K562 (cell line): Measurements from ENCODE around the gene SLC16A12. TPM values are rescaled to one million over a fixed set of nuclear protein-coding genes. Genes with fewer than 3 reads are reported as not detected.

Source experiments
- ATAC-seq: fragments of 200-7000 bp; cut with Tn5 transposase; 3 replicates; pipeline ENCODE4 v1.9.1; 2020; ENCODE audit warnings: moderate library complexity
- BruUV-seq: library from RNA; stranded (reverse); fragments of 400-500 nt; replicated peaks from 2 replicates; lab custom pipeline; 2021; lab: Mats Ljungman, UMichigan
- CTCF ChIA-PET: fragments of 300-600 bp; formaldehyde crosslinking; extraction: SDS; loops from one replicate; lab custom pipeline; 2021; ENCODE audit warnings: low intra/inter-chr PET ratio; lab: Yijun Ruan, JAX
- POLR2A ChIA-PET: fragments of 300-600, 350-650 bp; sonication (Branson Sonifier 250); formaldehyde crosslinking; extraction: SDS; loops from one replicate; lab custom pipeline; 2021; ENCODE audit warnings: antibody characterized with exemption, inconsistent platforms; lab: Yijun Ruan, JAX
- DNase-seq, 4 experiments: peaks; one replicate each; pipeline versions ENCODE4 v3.0.0 to v3.0.0-alpha.2; 2011 to 2018; ENCODE audit warnings: low spot score in 3 of 4, mixed read lengths in 3 of 4; ENCODE audit errors: extremely low read depth in 1 of 4
- FAIRE-seq: peaks from 2 replicates; lab custom pipeline; 2011; peaks lifted over from hg19 to GRCh38; lab: Jason Lieb, UNC
- H2AFZ ChIP-seq: 2 replicates; pipeline ENCODE4 v1.6.0; 2011; ENCODE audit warnings: low read depth, low read length, control low read depth, inconsistent platforms
- H3K27ac ChIP-seq: fragments of 200-600 bp; 3 replicates; pipeline ENCODE4 v1.8.0; 2011; ENCODE audit warnings: low read depth, mild to moderate bottlenecking, control low read depth, inconsistent platforms, low read length, moderate library complexity, mixed read lengths; ENCODE audit errors: extremely low read depth
- H3K27me3 ChIP-seq, 2 experiments: fragments of 300-600 bp in 1 of 2; 2 replicates in 1 of 2; 3 replicates in 1 of 2; pipeline versions ENCODE4 v1.6.0 to v1.8.0; 2011; ENCODE audit warnings: inconsistent platforms in 2 of 2, low read length in 2 of 2, mild to moderate bottlenecking in 1 of 2, mixed read lengths in 1 of 2, moderate library complexity in 1 of 2; ENCODE audit not compliant: control insufficient read depth in 2 of 2, insufficient read depth in 2 of 2
- H3K36me3 ChIP-seq: fragments of 300-600 bp; 3 replicates; pipeline ENCODE4 v1.8.0; 2011; ENCODE audit warnings: mild to moderate bottlenecking, low read length, inconsistent platforms; ENCODE audit not compliant: control insufficient read depth, insufficient read depth
- H3K4me1 ChIP-seq, 2 experiments: fragments of 200-600 bp in 1 of 2; replicated peaks in 1 of 2; 2 replicates in 1 of 2; 3 replicates in 1 of 2; pipeline versions ENCODE4 v1.5.1 to v1.8.0; 2011; ENCODE audit warnings: inconsistent platforms in 2 of 2, low read length in 2 of 2, mild to moderate bottlenecking in 1 of 2, mixed read lengths in 1 of 2, moderate library complexity in 1 of 2; ENCODE audit not compliant: control insufficient read depth in 2 of 2, insufficient read depth in 2 of 2
- H3K4me2 ChIP-seq: 2 replicates; pipeline ENCODE4 v1.6.1; 2011; ENCODE audit warnings: low read length, control low read depth, inconsistent platforms, mixed read lengths; ENCODE audit not compliant: insufficient read depth
- H3K4me3 ChIP-seq: fragments of 200-600 bp; sonication (generic), shearing (Covaris generic); 2 replicates; pipeline ENCODE4 v1.5.1; 2016; ENCODE audit warnings: control low read depth, inconsistent platforms
- H3K79me2 ChIP-seq: fragments of 200-600 bp; 3 replicates; pipeline ENCODE4 v1.8.0; 2011; ENCODE audit warnings: low read length, inconsistent platforms; ENCODE audit not compliant: control insufficient read depth, insufficient read depth
- H3K9ac ChIP-seq, 2 experiments: 2 replicates each; pipeline versions ENCODE4 v1.6.0 to v1.6.1; 2011; ENCODE audit warnings: low read depth in 2 of 2, low read length in 2 of 2, control low read depth in 1 of 2, inconsistent platforms in 1 of 2, mild to moderate bottlenecking in 1 of 2, mixed read lengths in 1 of 2; ENCODE audit not compliant: insufficient read depth in 1 of 2
- H3K9me1 ChIP-seq: one replicate; pipeline ENCODE4 v1.6.0; 2011; ENCODE audit warnings: inconsistent platforms, mild to moderate bottlenecking, low read length, moderate library complexity; ENCODE audit not compliant: control insufficient read depth, insufficient read depth
- H3K9me3 ChIP-seq: replicated peaks from 2 replicates; pipeline ENCODE4 v1.5.1; 2011; ENCODE audit warnings: low read depth, low read length, inconsistent platforms; ENCODE audit not compliant: control insufficient read depth, insufficient read depth
- H4K20me1 ChIP-seq: replicated peaks from 2 replicates; pipeline ENCODE4 v1.6.1; 2011; ENCODE audit warnings: low read length, inconsistent platforms, mixed read lengths; ENCODE audit not compliant: control insufficient read depth, insufficient read depth
- CBX2 ChIP-seq: fragments of 200-600 bp; sonication (generic); IDR thresholded peaks from one replicate; pipeline ENCODE4 v1.6.1; 2012; ENCODE audit warnings: mild to moderate bottlenecking, low read length, inconsistent platforms; ENCODE audit not compliant: insufficient read depth, poor library complexity, severe bottlenecking
- CHD1 ChIP-seq: fragments of 200-600 bp; sonication (generic); IDR thresholded peaks from one replicate; pipeline ENCODE4 v1.6.1; 2012; ENCODE audit warnings: mild to moderate bottlenecking, moderate library complexity, low read length, inconsistent platforms
- HDAC2 ChIP-seq: fragments of 450-650 bp; IDR thresholded peaks from 2 replicates; pipeline ENCODE4 v1.6.1; 2016; ENCODE audit warnings: mild to moderate bottlenecking
- ILK ChIP-seq: fragments of 450-650 bp; IDR thresholded peaks from 2 replicates; pipeline ENCODE4 v1.6.1; 2016; ENCODE audit warnings: missing genetic modification characterization, low read depth, mild to moderate bottlenecking, missing compliant biosample characterization, moderate library complexity, borderline replicate concordance
- NCOA6 ChIP-seq: fragments of 450-650 bp; IDR thresholded peaks from 2 replicates; pipeline ENCODE4 v1.6.1; 2017; ENCODE audit warnings: mild to moderate bottlenecking
- NFIC ChIP-seq: fragments of 450-650 bp; IDR thresholded peaks from 2 replicates; pipeline ENCODE4 v1.6.1; 2017; ENCODE audit warnings: mild to moderate bottlenecking, inconsistent platforms
- RBM15 ChIP-seq: fragments of 200-400 bp; formaldehyde crosslinking; IDR thresholded peaks from 2 replicates; pipeline ENCODE4 v1.6.1; 2018; ENCODE audit warnings: mild to moderate bottlenecking, low read length, moderate library complexity; ENCODE audit not compliant: insufficient read depth
- RFX5 ChIP-seq: IDR thresholded peaks from 2 replicates; pipeline ENCODE4 v1.6.1; 2011; ENCODE audit warnings: low read depth, mild to moderate bottlenecking, improper control_type of control experiment, low read length
- TCF7L2 ChIP-seq: fragments of 150-350 bp; IDR thresholded peaks from 2 replicates; pipeline ENCODE4 v1.6.1; 2016; ENCODE audit warnings: low read depth, mild to moderate bottlenecking, low read length, moderate library complexity
- TOE1 ChIP-seq, 2 experiments: fragments of 450-650 bp in 1 of 2; sonication (generic) in 1 of 2; formaldehyde crosslinking in 1 of 2; IDR thresholded peaks; 2 replicates each; pipeline versions ENCODE4 v1.7.1 to v1.8.0; 2016 to 2022; ENCODE audit warnings: borderline replicate concordance in 2 of 2, mild to moderate bottlenecking in 2 of 2, antibody characterized with exemption in 1 of 2, inconsistent platforms in 1 of 2, low read depth in 1 of 2, missing genetic modification reagents in 1 of 2, moderate library complexity in 1 of 2
- ZNF561 ChIP-seq: fragments of 450-650 bp; formaldehyde crosslinking; conservative IDR thresholded peaks from 2 replicates; pipeline ENCODE4 v1.4.0; 2020; ENCODE audit warnings: mild to moderate bottlenecking, moderate library complexity
- ZNF764 ChIP-seq: fragments of 250-450 bp; sonication (Bioruptor Pico); IDR thresholded peaks from 2 replicates; pipeline ENCODE4 v1.4.0; 2020; ENCODE audit warnings: low read depth, mild to moderate bottlenecking, moderate library complexity
- WGBS: fragments of 100-300 bp; shearing (Covaris generic); methylation state at CpG from one replicate; pipeline ENCODE4 v1.1.6; 2016; ENCODE audit warnings: low coverage, mixed read lengths; ENCODE audit not compliant: insufficient coverage; ENCODE audit errors: missing lambda C conversion rate; 5-methylcytosine and 5-hydroxymethylcytosine counted together
- in situ Hi-C: fragments of 300-500 bp; cut with MboI; formaldehyde crosslinking; loops from 4 replicates; pipeline ENCODE4 v1.15.0; 2018; ENCODE audit warnings: inconsistent platforms, mixed read lengths
- intact Hi-C: fragments of 100-400 bp; cut with micrococcal nuclease; formaldehyde crosslinking; loops from 2 replicates; pipeline ENCODE4 v1.14.2; 2022
- polyA plus RNA-seq, 8 experiments: library from polyadenylated mRNA; depleted of rRNA in 4 of 8; stranded (reverse) in 5 of 8; unstranded in 3 of 8; fragments of >200 nt; fragmentation: Nextera tagmentation in 2 of 8; fragmentation: Illumina TruSeq in 1 of 8; extraction: Ambion mirVana in 2 of 8; extraction: Trizol in 1 of 8; gene quantifications; 2 replicates each; pipeline versions ENCODE4 v1.2.1 to v1.2.3, GENCODE V29; 2011 to 2014; ENCODE audit warnings: inconsistent platforms in 1 of 8, missing spikeins in 1 of 8
- total RNA-seq, 7 experiments: library from RNA; depleted of rRNA in 6 of 7; stranded (reverse); fragments of >200 nt in 6 of 7; fragmentation: Illumina TruSeq in 2 of 7; extraction: Trizol in 2 of 7; gene quantifications; 2 replicates each; pipeline versions ENCODE4 v1.2.1 to v1.2.3, GENCODE V29; 2011 to 2021; ENCODE audit warnings: low replicate concordance in 1 of 7
- TF ChIP-seq, protein P1 (sequence below): fragments of 250-450 bp; sonication (Bioruptor Pico); IDR thresholded peaks from 2 replicates; pipeline ENCODE4 v1.5.1; 2021; ENCODE audit warnings: mild to moderate bottlenecking
- TF ChIP-seq, protein P2 (sequence below): fragments of 450-650 bp; IDR thresholded peaks from one replicate; pipeline ENCODE4 v1.6.1; 2018; ENCODE audit warnings: mild to moderate bottlenecking, moderate library complexity; ENCODE audit not compliant: partially characterized antibody
- TF ChIP-seq, protein P3 (sequence below): sonication (generic); formaldehyde crosslinking; IDR thresholded peaks from 2 replicates; pipeline ENCODE4 v1.8.0; 2022; ENCODE audit warnings: mild to moderate bottlenecking, missing genetic modification reagents
- TF ChIP-seq, protein P4 (sequence below): fragments of 250-450 bp; sonication (Bioruptor Pico); IDR thresholded peaks from 2 replicates; pipeline ENCODE4 v1.5.0; 2020; ENCODE audit warnings: mild to moderate bottlenecking, borderline replicate concordance

The SLC16A12 gene
- total and polyA plus RNA-seq, 9 of the 15 experiments (the other 6 are each of a cell fraction or from before 2014, with no cell fraction given) = not detected

DNA sequence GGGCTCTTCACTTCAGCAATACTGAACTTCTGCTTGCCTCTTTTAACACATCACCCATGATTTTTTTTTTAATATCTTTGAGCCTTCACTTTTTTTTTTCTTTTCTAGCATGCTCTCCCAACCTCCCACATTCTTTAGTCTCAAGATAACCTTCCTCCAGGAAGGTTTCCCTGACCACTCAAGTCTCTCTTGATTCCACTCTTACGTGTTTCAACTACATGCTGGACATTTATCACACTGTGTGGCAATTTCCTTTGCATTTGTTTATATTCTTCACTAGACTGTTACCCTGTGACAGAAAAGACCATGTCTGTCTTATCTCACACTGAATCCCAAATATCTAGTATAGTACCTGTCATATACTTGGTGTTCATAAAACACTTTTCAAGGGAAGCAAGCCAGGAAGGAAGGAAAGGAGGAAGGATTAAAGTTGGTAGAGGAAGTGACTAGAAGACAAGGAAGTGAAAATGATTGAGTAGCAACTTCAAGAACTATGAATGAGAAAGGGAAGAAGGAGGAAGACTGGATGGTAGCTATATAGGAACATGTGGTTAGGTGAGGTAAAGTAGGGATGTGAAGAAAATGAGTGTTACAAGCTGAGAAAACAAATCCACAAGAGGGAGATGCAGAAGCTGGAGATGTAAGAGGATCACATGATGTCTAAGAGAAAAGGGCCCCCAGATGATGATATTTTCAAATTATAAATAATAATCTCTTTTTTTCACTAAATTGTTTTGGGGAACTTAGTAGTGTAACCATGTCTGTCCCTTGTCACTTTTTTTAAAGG, 80.6 kb downstream of the SLC16A12 start:
- no peak for DNase-seq
- TF ChIP-seq, protein P1, sequence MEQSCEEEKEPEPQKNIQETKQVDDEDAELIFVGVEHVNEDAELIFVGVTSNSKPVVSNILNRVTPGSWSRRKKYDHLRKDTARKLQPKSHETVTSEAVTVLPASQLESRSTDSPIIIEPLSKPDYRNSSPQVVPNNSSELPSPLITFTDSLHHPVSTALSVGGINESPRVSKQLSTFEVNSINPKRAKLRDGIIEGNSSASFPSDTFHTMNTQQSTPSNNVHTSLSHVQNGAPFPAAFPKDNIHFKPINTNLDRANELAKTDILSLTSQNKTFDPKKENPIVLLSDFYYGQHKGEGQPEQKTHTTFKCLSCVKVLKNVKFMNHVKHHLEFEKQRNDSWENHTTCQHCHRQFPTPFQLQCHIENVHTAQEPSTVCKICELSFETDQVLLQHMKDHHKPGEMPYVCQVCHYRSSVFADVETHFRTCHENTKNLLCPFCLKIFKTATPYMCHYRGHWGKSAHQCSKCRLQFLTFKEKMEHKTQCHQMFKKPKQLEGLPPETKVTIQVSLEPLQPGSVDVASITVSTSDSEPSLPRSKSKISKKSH (CRISPR knock-in tag) = no peak
- no peak for TF ChIP-seq ZNF561 (CRISPR knock-in tag)
- no peak for TF ChIP-seq ZNF764 (CRISPR knock-in tag)
- TF ChIP-seq CBX2 = no peak
- TF ChIP-seq TCF7L2 = no peak
- TF ChIP-seq RBM15 = no peak
- TF ChIP-seq NCOA6 = no peak
- TF ChIP-seq TOE1 (IDR thresholded peaks at IDR 0.05; ENCODE audit: borderline replicate concordance) = no peak
- TF ChIP-seq TOE1 (CRISPR knock-in tag; IDR thresholded peaks at IDR 0.05; ENCODE audit: borderline replicate concordance, low read depth) = no peak
- TF ChIP-seq, protein P2, sequence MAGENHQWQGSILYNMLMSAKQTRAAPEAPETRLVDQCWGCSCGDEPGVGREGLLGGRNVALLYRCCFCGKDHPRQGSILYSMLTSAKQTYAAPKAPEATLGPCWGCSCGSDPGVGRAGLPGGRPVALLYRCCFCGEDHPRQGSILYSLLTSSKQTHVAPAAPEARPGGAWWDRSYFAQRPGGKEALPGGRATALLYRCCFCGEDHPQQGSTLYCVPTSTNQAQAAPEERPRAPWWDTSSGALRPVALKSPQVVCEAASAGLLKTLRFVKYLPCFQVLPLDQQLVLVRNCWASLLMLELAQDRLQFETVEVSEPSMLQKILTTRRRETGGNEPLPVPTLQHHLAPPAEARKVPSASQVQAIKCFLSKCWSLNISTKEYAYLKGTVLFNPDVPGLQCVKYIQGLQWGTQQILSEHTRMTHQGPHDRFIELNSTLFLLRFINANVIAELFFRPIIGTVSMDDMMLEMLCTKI = no peak
- TF ChIP-seq, protein P3, sequence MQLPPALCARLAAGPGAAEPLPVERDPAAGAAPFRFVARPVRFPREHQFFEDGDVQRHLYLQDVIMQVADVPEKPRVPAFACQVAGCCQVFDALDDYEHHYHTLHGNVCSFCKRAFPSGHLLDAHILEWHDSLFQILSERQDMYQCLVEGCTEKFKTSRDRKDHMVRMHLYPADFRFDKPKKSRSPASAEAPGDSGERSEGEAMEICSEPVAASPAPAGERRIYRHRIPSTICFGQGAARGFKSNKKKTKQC (CRISPR knock-in tag) = no peak
- TF ChIP-seq, protein P4, sequence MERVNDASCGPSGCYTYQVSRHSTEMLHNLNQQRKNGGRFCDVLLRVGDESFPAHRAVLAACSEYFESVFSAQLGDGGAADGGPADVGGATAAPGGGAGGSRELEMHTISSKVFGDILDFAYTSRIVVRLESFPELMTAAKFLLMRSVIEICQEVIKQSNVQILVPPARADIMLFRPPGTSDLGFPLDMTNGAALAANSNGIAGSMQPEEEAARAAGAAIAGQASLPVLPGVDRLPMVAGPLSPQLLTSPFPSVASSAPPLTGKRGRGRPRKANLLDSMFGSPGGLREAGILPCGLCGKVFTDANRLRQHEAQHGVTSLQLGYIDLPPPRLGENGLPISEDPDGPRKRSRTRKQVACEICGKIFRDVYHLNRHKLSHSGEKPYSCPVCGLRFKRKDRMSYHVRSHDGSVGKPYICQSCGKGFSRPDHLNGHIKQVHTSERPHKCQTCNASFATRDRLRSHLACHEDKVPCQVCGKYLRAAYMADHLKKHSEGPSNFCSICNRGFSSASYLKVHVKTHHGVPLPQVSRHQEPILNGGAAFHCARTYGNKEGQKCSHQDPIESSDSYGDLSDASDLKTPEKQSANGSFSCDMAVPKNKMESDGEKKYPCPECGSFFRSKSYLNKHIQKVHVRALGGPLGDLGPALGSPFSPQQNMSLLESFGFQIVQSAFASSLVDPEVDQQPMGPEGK (CRISPR knock-in tag) = no peak
- no peak for TF ChIP-seq RFX5
- TF ChIP-seq HDAC2 = no peak
- TF ChIP-seq ILK (tag) = no peak
- no peak for TF ChIP-seq CHD1
- TF ChIP-seq NFIC = no peak

More for the DNA sequence above, 80.6 kb downstream of the SLC16A12 start:
- Histone ChIP-seq H3K9me1 (no peaks in the 10 kb centered on the region), H3K9me3 (no peaks in the 10 kb centered on the region), H3K4me2 (no peak overlapping the region), H3K27ac (no peak overlapping the region), H3K4me3 (no peak overlapping the region), H4K20me1 (no peaks in the 10 kb centered on the region), H3K27me3 (peaks cover 0 to 4% of the 10 kb centered on the region in 2 experiments; a peak in 2 of 5 replicates), H3K79me2 (no peaks in the 10 kb centered on the region), H2AFZ (no peak overlapping the region), H3K36me3 (no peaks in the 10 kb centered on the region), H3K4me1 (no peaks in the 10 kb centered on the region), H3K9ac (no peak overlapping the region)
- intact Hi-C loops = no loop called here
- ChIA-PET POLR2A (no interaction called here), CTCF (no interaction called here)
- in situ Hi-C loops = no loop called here
- ATAC-seq = no peak
- no TSS peak for BruUV-seq
- FAIRE-seq = no peak
- WGBS = 0% methylated on average over 1 of the region's 1 CpG
